Measurements from ENCODE around the gene UNK. TPM values are rescaled to one million over a fixed set of nuclear protein-coding genes. Genes with fewer than 3 reads are reported as not detected.

The UNK gene
- total RNA-seq, 2 experiments from 2014 or later, result 33.7 to 36.1 TPM

GRCh38 chr17:75795820-75796607 lies 11.4 kb downstream of the UNK start:
- no peak overlapping the region for H3K27ac Mint-ChIP-seq

GRCh38 chr17:75799402-75799801 lies 14.8 kb downstream of the UNK start:
- POLR2A ChIA-PET, result interaction anchor here (1.6 kb wide), 1 partner anchor 13 kb away, joined by 4 read pairs; no protein-coding TSS in a partner anchor
- ATAC-seq (ENCODE audit: poor library complexity) (no peak), DNase-seq (no peak)
- Histone ChIP-seq H3K4me1 (ENCODE audit: insufficient read depth, low read length) (no peaks in the 10 kb centered on the region), H3K36me3 (ENCODE audit: insufficient read depth, low read length) (peaks cover 35% of the 10 kb centered on the region), H3K9me3 (ENCODE audit: control insufficient read depth in 1 of 2, insufficient read depth in 1 of 2, low read length in 2 of 2) (no peaks in the 10 kb centered on the region), H3K4me3 (ENCODE audit: low read length) (no peak overlapping the region), H3K27me3 (ENCODE audit: control insufficient read depth in 1 of 2, insufficient read depth in 2 of 2, low read length in 2 of 2) (no peaks in the 10 kb centered on the region), H3K27ac (ENCODE audit: low read depth in 1 of 2, low read length in 2 of 2) (no peak overlapping the region)
- intact Hi-C loops (cut with DNase I, micrococcal nuclease), result no loop called here
- Mint-ChIP-seq H3K27me3 (no peaks in the 10 kb centered on the region), H3K4me3 (no peak overlapping the region), H3K27ac (no peak overlapping the region), H3K4me1 (ENCODE audit: low read depth) (peaks cover 12% of the 10 kb centered on the region), H3K36me3 (ENCODE audit: low read depth) (peaks cover 53% of the 10 kb centered on the region), H3K9me3 (no peaks in the 10 kb centered on the region)
- CTCF ChIA-PET, result no interaction called here
- no peak for TF ChIP-seq CTCF (IDR thresholded peaks at IDR 0.05)

More at GRCh38 chr17:75795820-75796607, 11.4 kb downstream of the UNK start:
- H3K27me3 Mint-ChIP-seq, result no peaks in the 10 kb centered on the region
- Histone ChIP-seq H3K4me1 (ENCODE audit: insufficient read depth, low read length) (no peaks in the 10 kb centered on the region), H3K27ac (ENCODE audit: low read depth in 1 of 2, low read length in 2 of 2) (no peak overlapping the region), H3K27me3 (ENCODE audit: control insufficient read depth in 1 of 2, insufficient read depth in 2 of 2, low read length in 2 of 2) (no peaks in the 10 kb centered on the region), H3K4me3 (ENCODE audit: low read length) (no peak overlapping the region), H3K9me3 (ENCODE audit: control insufficient read depth in 1 of 2, insufficient read depth in 1 of 2, low read length in 2 of 2) (no peaks in the 10 kb centered on the region), H3K36me3 (ENCODE audit: insufficient read depth, low read length) (peaks cover 58% of the 10 kb centered on the region)
- ChIA-PET CTCF (interaction anchor here (0.6 to 1.4 kb wide), 2 partner anchors 31 to 46 kb away, joined by 3 to 4 read pairs; partner anchors contain the start of gene GALK1), POLR2A (interaction anchor here (0.6 to 4.1 kb wide), 4 partner anchors 11 to 59 kb away, joined by 3 to 21 read pairs (median 4); partner anchors contain the start of genes UNK and WBP2)
- H3K4me3 Mint-ChIP-seq, result no peak overlapping the region
- no peaks in the 10 kb centered on the region for H3K9me3 Mint-ChIP-seq
- peaks cover 67% of the 10 kb centered on the region for H3K36me3 Mint-ChIP-seq (ENCODE audit: low read depth)
- DNase-seq, result no peak
- H3K4me1 Mint-ChIP-seq (ENCODE audit: low read depth), result peaks cover 23% of the 10 kb centered on the region
- no peak for ATAC-seq (ENCODE audit: poor library complexity)
- intact Hi-C loops (cut with DNase I, micrococcal nuclease), result no loop called here
- TF ChIP-seq CTCF (IDR thresholded peaks at IDR 0.05), result no peak

GRCh38 chr17:75803883-75804282 lies 19.3 kb downstream of the UNK start:
- ATAC-seq (ENCODE audit: poor library complexity) (no peak), DNase-seq (no peak)
- TF ChIP-seq CTCF (IDR thresholded peaks at IDR 0.05), result no peak
- Mint-ChIP-seq H3K4me1 (ENCODE audit: low read depth) (peaks cover 12% of the 10 kb centered on the region), H3K4me3 (no peak overlapping the region), H3K27me3 (no peaks in the 10 kb centered on the region), H3K36me3 (ENCODE audit: low read depth) (peaks cover 30% of the 10 kb centered on the region), H3K27ac (no peak overlapping the region), H3K9me3 (no peaks in the 10 kb centered on the region)
- H3K36me3 ChIP-seq (ENCODE audit: insufficient read depth, low read length), result peaks cover 12% of the 10 kb centered on the region
- ChIA-PET CTCF (no interaction called here), POLR2A (interaction anchor here (1.5 kb wide), 1 partner anchor 40 kb away, joined by 3 read pairs; no protein-coding TSS in a partner anchor)
- H3K9me3 ChIP-seq (ENCODE audit: control insufficient read depth in 1 of 2, insufficient read depth in 1 of 2, low read length in 2 of 2), result no peaks in the 10 kb centered on the region
- intact Hi-C loops (cut with DNase I, micrococcal nuclease), result no loop called here
- no peaks in the 10 kb centered on the region for H3K27me3 ChIP-seq (ENCODE audit: control insufficient read depth in 1 of 2, insufficient read depth in 2 of 2, low read length in 2 of 2)
- H3K27ac ChIP-seq (ENCODE audit: low read depth in 1 of 2, low read length in 2 of 2), result no peak overlapping the region
- no peaks in the 10 kb centered on the region for H3K4me1 ChIP-seq (ENCODE audit: insufficient read depth, low read length)
- H3K4me3 ChIP-seq (ENCODE audit: low read length), result no peak overlapping the region

Data from CD4-positive, alpha-beta T cell (primary cell).